ENCODE data around the gene CETN1.
A peak's percentile ranks its signal among the peaks of the same experiment; 100 is the strongest.

The CETN1 gene

DNA sequence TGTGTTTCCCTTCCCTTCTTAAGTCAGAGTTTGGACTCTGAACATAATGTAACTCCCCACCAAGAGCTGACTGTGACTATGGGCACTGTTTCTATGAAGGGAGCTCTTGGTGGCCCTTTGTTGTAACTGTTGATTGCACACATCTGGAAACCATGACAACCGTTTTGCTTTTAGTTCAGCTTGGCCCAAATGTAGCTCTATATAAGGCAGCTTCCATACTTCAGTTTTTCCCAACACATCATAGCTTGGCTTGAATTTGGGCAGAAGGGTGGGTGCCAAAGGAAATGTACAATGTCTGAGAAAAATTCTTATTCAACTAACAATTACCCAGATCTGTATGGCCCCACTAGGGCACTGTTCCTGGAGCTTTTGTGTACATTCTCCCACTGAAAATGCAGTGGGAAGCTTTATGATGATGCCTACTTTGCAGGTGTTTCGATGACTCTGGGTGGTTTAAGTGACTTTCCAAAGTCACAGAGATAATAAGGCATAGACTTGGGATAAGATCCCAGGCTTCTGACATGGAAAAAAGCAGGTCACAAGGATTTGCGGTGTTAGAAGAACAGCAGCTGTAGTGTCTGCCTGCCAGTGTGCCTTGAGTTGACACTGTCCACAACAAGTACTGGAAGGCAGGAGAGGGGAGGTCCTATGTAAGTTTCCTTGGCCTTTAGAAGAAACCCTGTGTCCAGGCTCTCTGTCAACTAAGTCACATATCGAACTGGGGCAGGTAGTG is 2.4 kb upstream of the CETN1 start:
- DNase-seq: no peak

DNA sequence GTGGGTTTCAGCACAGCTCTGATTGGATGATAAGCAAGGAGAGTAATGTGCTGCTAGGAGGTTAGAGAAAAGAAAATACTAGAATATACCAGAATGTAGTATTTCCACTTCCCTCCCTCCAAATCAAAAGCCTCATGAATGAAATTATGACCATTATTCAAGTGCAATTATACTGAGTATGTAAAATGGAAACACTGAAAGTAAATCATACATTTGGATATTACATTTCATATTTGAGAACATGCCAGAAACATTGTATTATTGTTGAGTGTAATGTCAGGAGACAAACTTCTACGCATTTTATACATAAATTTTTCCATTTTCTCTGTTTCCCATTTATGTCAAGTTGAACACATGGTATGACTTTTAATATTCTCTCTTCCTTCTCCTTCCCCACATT is 942 bp upstream of the CETN1 start:
- DNase-seq: no peak

- DNase-seq: no peak
Measured at GRCh38 chr18:581096-581495, 916 bp downstream of the CETN1 start.

- no peak for DNase-seq
Measured at GRCh38 chr18:582465-582864, 2.3 kb downstream of the CETN1 start.

- no peak for DNase-seq
Measured at GRCh38 chr18:595068-595467, 14.9 kb downstream of the CETN1 start.

GRCh38 chr18:595571-595970 is 15.4 kb downstream of the CETN1 start:
- no peak for DNase-seq

- peak; percentile 46 for DNase-seq
Measured at GRCh38 chr18:596288-596881, 16.2 kb downstream of the CETN1 start.

- DNase-seq: no peak
Measured at GRCh38 chr18:598124-598589, 18.0 kb downstream of the CETN1 start.

- no peak for DNase-seq
Measured at GRCh38 chr18:600107-600506, 19.9 kb downstream of the CETN1 start.

DNA sequence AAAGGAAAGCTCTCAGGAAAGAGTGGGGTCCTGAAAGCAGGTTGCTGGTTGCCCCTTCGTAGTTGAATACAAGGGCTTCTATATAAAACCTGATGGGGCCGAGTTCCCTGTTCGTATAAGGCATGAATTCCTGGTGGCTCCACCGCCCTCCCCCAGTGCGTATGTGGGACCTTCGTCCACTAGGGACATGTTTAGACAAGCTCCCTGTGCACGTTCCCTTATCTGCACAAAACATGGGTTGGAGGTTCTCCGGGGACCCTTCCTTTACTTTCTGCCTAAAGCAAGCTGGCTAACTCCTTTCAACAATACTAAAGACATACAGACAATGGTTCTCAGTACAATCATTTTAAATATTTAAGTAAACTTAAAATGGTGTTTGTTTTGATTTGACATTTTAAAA is 24.6 kb downstream of the CETN1 start:
- DNase-seq: no peak

DNA sequence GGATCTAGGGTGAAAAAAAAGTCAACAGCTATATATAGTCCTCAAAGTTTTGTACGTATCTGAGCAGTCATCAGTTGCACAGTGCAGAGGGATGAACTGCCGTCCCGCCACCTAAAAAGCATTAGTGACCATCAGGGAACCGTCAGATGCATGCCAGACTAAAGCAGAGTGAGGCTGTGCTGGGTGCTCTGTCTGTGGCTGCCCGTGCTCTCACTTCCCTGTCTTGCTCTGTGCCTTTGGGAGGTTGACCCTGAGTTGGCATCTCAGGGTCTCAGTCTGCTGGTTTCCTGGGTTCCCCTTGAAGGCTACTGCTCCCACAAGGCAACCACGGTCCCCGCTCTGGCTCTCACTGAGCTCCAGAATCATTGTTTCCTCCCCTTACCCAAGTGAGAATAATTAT is 27.8 kb downstream of the CETN1 start:
- no peak for DNase-seq

DNA sequence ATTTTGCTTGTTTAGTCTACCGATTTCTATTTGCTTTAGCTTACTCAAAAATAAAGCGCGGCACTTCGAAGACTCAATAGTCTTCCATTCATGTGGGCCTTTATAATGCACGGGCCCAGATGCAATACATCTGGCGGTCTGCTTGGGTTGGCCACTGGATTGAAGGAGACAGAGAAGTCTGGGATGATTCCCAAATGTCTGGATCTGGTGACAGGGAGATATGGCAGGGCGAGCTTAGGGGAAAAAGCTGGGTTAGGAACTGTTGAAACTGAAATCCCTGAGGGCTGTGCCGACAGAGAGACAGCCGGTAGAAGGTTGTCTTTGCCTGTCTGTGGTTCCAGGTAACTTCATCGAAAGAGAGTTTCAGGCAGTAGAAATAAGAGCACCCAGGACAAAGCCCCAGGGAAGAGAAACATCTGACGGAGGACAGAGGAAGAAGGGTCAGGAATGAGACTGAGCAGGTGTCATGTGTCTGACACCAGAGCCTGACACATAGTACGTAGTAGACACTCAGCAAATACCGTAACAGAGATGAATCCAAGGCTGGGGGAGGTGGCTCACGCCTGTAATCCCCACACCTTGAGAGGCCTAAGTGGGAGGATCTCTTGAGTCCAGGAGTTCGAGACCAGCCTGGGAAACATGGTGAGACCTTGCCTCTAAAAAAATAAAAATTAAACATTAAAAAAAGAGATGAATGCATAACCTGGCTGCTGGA is 30.2 kb downstream of the CETN1 start:
- no peak for DNase-seq

DNA sequence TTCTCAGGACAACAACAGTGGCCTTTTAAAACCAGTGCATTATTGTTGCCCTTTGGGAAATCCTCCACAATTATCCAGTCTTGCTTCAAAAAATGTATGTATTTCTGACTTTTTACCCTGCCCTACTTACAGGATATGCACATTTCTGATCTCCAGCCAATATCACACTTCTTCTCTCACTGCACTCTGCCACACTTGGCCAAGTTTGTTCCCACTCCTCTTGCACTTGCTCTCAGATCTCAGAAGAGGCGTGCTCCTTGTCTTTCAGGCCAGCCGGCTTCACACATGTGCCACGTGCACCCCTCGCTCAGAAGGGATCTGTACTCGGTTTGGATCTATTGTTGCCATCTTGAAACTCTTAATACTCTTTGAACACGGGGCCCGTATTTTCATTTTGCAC is 32.0 kb downstream of the CETN1 start:
- no peak for DNase-seq

DNA sequence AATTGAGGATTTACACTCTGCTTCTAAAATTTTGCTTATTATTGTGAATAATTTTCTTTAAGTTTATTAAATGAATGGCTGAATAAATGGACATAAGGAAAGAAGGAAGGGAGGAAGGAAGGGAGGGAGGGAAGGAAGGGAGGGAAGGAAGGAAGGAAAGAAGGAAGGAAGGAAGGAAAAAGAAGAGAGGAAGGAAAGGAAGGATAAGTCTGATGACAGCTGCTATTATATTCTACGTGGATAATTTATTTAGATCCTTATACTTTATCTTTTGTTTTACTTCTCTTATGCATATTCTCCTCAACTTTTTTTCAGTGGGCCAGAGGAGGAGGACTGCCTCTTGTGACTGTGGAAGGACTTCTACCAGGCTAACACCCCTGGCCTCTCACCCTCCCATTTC is 34.0 kb downstream of the CETN1 start:
- DNase-seq: no peak

- no peak for DNase-seq
Measured at GRCh38 chr18:615092-615521, 34.9 kb downstream of the CETN1 start.

DNA sequence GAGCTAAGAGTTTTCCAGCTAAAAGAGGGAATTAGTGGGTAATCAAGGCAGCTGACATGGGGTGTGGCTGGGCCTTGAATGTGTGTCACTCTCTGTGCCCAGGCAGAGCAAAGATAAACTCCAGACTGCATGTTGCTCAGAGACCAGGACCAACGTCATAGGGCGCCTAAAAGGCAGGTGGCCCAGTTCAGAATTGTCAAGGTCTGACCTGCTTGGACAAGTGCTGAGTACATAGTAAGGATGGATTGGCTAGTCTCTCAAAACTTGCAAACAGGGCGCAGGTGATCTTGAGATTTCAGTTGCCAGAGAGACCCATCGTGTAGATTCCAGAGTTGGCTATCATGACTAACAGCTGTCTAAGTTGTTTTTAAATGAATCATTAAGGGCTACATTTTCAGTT is 35.6 kb downstream of the CETN1 start:
- no peak for DNase-seq

- peak; percentile 13 for DNase-seq
Measured at GRCh38 chr18:616380-616995, 36.3 kb downstream of the CETN1 start.

- no peak for DNase-seq
Measured at GRCh38 chr18:617970-618504, 37.9 kb downstream of the CETN1 start.

DNA sequence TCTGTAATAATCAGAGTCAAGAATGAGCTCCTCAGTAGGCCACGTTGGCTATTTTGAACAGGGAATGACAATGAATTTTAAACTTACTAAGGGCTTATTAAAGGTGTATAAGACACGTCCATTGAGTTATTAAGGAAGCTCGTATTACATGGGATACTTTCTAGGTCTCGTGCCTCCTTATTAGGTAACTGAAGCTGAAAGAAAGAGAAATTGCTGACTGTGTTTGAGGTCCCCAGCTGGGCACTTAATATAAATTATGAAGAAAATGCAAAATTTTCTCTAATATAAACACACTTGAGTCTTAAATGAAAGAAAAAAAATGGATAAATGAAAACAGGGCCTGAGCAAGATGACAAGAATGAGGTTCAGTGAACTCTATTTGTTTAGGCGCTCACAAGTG is 38.4 kb downstream of the CETN1 start:
- DNase-seq: no peak

GRCh38 chr18:621291-622043 is 41.3 kb downstream of the CETN1 start:
- no peak for DNase-seq

- DNase-seq: no peak
Measured at GRCh38 chr18:622289-622688, 42.1 kb downstream of the CETN1 start.

DNA sequence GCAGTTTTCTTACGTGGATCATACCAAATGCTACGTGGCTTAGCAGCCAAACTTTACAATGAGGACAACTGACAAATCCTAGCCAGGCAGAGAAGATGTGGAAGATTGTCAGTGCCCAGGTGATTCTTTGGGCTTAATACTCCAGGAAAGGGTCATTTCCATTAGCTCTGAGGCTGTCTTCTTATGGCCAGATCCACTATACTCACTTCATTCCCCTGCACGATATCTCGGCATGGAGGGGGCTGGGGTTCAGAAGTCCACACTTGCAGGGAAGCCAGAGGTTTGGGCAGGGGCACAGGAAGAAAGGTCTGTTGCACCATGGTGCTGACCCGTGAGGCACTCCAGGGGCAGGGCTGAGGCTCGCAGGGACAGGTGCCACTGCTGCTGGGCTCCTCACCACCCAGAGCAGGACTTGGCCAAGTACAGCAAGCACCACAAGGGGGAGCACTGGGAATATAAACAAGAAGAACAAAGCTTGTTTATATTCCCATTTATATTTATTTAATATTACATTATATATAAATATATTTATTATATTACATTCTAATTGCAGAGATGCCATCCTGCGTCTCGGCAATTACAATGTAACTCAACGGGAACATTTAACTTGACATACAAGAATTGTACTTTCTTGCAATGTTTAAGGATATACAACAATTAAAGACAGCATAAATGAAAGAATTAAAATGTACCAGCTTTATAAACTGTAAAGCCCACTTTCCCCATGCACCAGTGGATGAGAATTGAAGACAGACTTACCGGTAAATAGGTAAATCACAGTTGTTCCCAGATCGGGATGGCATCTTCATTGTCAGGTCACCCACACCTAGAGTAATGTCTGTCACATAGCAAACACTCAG is 43.8 kb downstream of the CETN1 start:
- DNase-seq: no peak
